HG03575 (cell line): ENCODE data around the gene SORT1.
A peak's percentile ranks its signal among the peaks of the same experiment; 100 is the strongest.
"Not testable (repeated sequence)": the region's sequence is repeated elsewhere in the genome, so short reads cannot be mapped to it uniquely, and the experiment has no call there.

Source experiments
- ATAC-seq: cut with Tn5 transposase; IDR thresholded peaks from one replicate; pipeline ENCODE4 v1.9.1; 2021; ENCODE audit not compliant: unreplicated experiment, insufficient number of reproducible peaks, low FRiP score; ENCODE audit errors: extremely low read depth

The SORT1 gene

GRCh38 chr1:109307274-109308021 is 90.3 kb downstream of the SORT1 start:
- ATAC-seq, result no peak

- no peak for ATAC-seq
Observed at GRCh38 chr1:109306832-109307273, 90.9 kb downstream of the SORT1 start, which contains the start of gene MYBPHL. Gene MYBPHL, minus strand, starts transcription at chr1:109307011. Its CDS starts 20 bp downstream, at chr1:109306991.

- ATAC-seq, result not testable (repeated sequence)
Observed at GRCh38 chr1:109305991-109306390, 91.7 kb downstream of the SORT1 start.

- ATAC-seq, result no peak
Observed at GRCh38 chr1:109304226-109304920, 93.3 kb downstream of the SORT1 start.

- ATAC-seq, result no peak
Observed at GRCh38 chr1:109301874-109302273, 95.8 kb downstream of the SORT1 start.

GRCh38 chr1:109300650-109301151 is 97.0 kb downstream of the SORT1 start:
- no peak for ATAC-seq

- no peak for ATAC-seq
Observed at GRCh38 chr1:109299558-109300343, 98.0 kb downstream of the SORT1 start.

GRCh38 chr1:109298666-109299557 is 98.8 kb downstream of the SORT1 start:
- ATAC-seq, result no peak

GRCh38 chr1:109296782-109297181 is 100.9 kb downstream of the SORT1 start:
- no peak for ATAC-seq

GRCh38 chr1:109295712-109296415 is 101.9 kb downstream of the SORT1 start:
- ATAC-seq, result no peak

GRCh38 chr1:109294481-109294880 is 103.2 kb downstream of the SORT1 start:
- ATAC-seq, result no peak

- ATAC-seq, result no peak
Observed at GRCh38 chr1:109293026-109293425, 104.7 kb downstream of the SORT1 start.

GRCh38 chr1:109292364-109292763 is 105.4 kb downstream of the SORT1 start:
- ATAC-seq, result no peak

- ATAC-seq, result no peak
Observed at GRCh38 chr1:109290998-109291397, 106.7 kb downstream of the SORT1 start.

- no peak for ATAC-seq
Observed at GRCh38 chr1:109290137-109290536, 107.6 kb downstream of the SORT1 start.

- ATAC-seq, result not testable (repeated sequence)
Observed at GRCh38 chr1:109286762-109287161, 111.0 kb downstream of the SORT1 start.

GRCh38 chr1:109283748-109284600 is 113.7 kb downstream of the SORT1 start:
- peak; percentile 15 for ATAC-seq
